Measurements from ENCODE around the gene SETD7. TPM values are rescaled to one million over a fixed set of nuclear protein-coding genes. Genes with fewer than 3 reads are reported as not detected.

Gene SETD7
- total RNA-seq, 2 experiments from 2014 or later = 10.4 to 12.1 TPM

GRCh38 chr4:139458543-139458942 lies 97.5 kb downstream of the SETD7 start:
- ChIA-PET POLR2A (no interaction called here), CTCF (no interaction called here)
- Mint-ChIP-seq H3K27me3 (no peaks in the 10 kb centered on the region), H3K36me3 (ENCODE audit: low read depth) (peaks cover 13% of the 10 kb centered on the region), H3K9me3 (no peaks in the 10 kb centered on the region), H3K27ac (no peak overlapping the region), H3K4me3 (no peak overlapping the region), H3K4me1 (ENCODE audit: low read depth) (peaks cover 53% of the 10 kb centered on the region)
- TF ChIP-seq, protein P1, sequence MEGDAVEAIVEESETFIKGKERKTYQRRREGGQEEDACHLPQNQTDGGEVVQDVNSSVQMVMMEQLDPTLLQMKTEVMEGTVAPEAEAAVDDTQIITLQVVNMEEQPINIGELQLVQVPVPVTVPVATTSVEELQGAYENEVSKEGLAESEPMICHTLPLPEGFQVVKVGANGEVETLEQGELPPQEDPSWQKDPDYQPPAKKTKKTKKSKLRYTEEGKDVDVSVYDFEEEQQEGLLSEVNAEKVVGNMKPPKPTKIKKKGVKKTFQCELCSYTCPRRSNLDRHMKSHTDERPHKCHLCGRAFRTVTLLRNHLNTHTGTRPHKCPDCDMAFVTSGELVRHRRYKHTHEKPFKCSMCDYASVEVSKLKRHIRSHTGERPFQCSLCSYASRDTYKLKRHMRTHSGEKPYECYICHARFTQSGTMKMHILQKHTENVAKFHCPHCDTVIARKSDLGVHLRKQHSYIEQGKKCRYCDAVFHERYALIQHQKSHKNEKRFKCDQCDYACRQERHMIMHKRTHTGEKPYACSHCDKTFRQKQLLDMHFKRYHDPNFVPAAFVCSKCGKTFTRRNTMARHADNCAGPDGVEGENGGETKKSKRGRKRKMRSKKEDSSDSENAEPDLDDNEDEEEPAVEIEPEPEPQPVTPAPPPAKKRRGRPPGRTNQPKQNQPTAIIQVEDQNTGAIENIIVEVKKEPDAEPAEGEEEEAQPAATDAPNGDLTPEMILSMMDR (IDR thresholded peaks at IDR 0.05) = no peak
- intact Hi-C loops (cut with micrococcal nuclease) = loop anchor here (10.0 kb wide), 1 partner anchor 374 kb away; no protein-coding TSS in a partner anchor
- ATAC-seq (no peak), DNase-seq (no peak)

DNA sequence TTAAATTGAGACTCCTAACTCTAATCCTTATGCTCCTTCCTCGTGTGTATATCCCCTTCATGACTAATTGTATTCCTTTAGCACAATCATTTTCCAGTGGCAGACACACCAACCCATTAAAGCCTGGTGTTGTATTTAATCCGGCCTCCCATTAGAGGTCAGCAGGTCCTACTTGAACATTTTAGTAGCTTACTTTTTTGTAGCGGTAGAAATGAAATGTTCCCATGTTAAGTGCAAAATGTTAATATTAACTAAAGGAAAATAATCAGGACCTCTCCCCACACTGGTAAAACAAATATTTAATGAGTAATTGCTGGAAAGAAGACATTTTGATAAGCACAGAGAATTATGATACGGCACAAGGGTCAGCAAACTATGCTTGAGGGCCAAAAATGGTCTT lies 98.7 kb downstream of the SETD7 start:
- ATAC-seq (no peak), DNase-seq (no peak)
- no peaks in the 10 kb centered on the region for H3K27me3 Mint-ChIP-seq
- CTCF ChIA-PET = no interaction called here
- H3K4me1 Mint-ChIP-seq (ENCODE audit: low read depth) = peaks cover 60% of the 10 kb centered on the region
- H3K36me3 Mint-ChIP-seq (ENCODE audit: low read depth) = peaks cover 9% of the 10 kb centered on the region
- H3K27ac Mint-ChIP-seq = no peak overlapping the region
- intact Hi-C loops (cut with micrococcal nuclease) = loop anchor here (10.0 kb wide), 1 partner anchor 373 kb away; no protein-coding TSS in a partner anchor
- no peaks in the 10 kb centered on the region for H3K9me3 Mint-ChIP-seq
- POLR2A ChIA-PET = no interaction called here
- TF ChIP-seq, protein P1 (IDR thresholded peaks at IDR 0.05) = no peak
- H3K4me3 Mint-ChIP-seq = no peak overlapping the region

GRCh38 chr4:139455126-139455538 lies 100.9 kb downstream of the SETD7 start:
- Mint-ChIP-seq H3K27me3 (no peaks in the 10 kb centered on the region), H3K27ac (no peak overlapping the region), H3K36me3 (ENCODE audit: low read depth) (peaks cover 8% of the 10 kb centered on the region), H3K9me3 (no peaks in the 10 kb centered on the region), H3K4me1 (ENCODE audit: low read depth) (peaks cover 62% of the 10 kb centered on the region), H3K4me3 (peak overlapping the region; percentile 91)
- TF ChIP-seq, protein P1 (IDR thresholded peaks at IDR 0.05) = no peak
- ChIA-PET POLR2A (interaction anchor here (2.5 kb wide), 1 partner anchor 101 kb away, joined by 14 read pairs; the partner anchor contains the start of gene SETD7), CTCF (no interaction called here)
- ATAC-seq (no peak), DNase-seq (no peak)
- intact Hi-C loops (cut with micrococcal nuclease) = loop anchor here (10.0 kb wide), 1 partner anchor 370 kb away; no protein-coding TSS in a partner anchor

GRCh38 chr4:139454111-139455045 lies 101.6 kb downstream of the SETD7 start, which contains the start of gene RAB33B:
Gene RAB33B (plus strand): TSS chr4:139454121. CDS start chr4:139454196, 75 bp downstream.
- peaks cover 57% of the 10 kb centered on the region for H3K4me1 Mint-ChIP-seq (ENCODE audit: low read depth)
- peaks cover 8% of the 10 kb centered on the region for H3K36me3 Mint-ChIP-seq (ENCODE audit: low read depth)
- no peaks in the 10 kb centered on the region for H3K27me3 Mint-ChIP-seq

More at GRCh38 chr4:139454111-139455045, 101.6 kb downstream of the SETD7 start, which contains the start of gene RAB33B:
- TF ChIP-seq, protein P1 (IDR thresholded peaks at IDR 0.05) = no peak
- H3K4me3 Mint-ChIP-seq = peak within 1 kb of the TSS; percentile 91
- no peaks in the 10 kb centered on the region for H3K9me3 Mint-ChIP-seq
- H3K27ac Mint-ChIP-seq = peak within 1 kb of the TSS; percentile 98
- ChIA-PET POLR2A (interaction anchor here (1.2 to 2.5 kb wide), 2 partner anchors 13 to 102 kb away, joined by 4 to 14 read pairs; partner anchors contain the start of gene SETD7), CTCF (no interaction called here)
- no peak for DNase-seq
- no peak for ATAC-seq
- intact Hi-C loops (cut with micrococcal nuclease) = loop anchor here (10.0 kb wide), 1 partner anchor 370 kb away; no protein-coding TSS in a partner anchor
